ENCODE data around the gene RHNO1.

Gene RHNO1

DNA sequence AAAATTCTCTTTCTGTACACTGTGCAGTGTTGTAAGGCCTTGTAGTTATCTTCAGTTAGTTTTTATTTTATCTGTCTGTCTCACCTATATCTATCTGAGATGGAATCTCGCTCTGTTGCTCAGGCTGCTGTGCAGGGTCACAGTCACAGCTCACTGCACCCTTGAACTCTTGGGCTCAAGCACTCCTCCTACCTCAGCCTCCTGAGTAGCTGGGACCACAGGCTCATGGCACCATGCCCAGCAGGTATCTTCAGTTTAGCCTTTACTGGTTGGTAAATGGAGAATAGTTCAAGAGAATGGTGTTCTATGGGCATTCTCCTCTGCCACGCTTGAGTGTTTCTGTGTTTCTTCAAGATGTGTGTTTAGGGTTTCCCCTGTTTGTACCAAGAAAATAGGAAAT lies 27.2 kb downstream of the RHNO1 start:
- Histone ChIP-seq H3K9ac (ENCODE audit: low read length) (no peak overlapping the region), H3K27me3 (ENCODE audit: control insufficient read depth, insufficient read depth, low read length) (no peaks in the 10 kb centered on the region), H3K27ac (ENCODE audit: low read depth, low read length) (no peak overlapping the region), H3K4me1 (ENCODE audit: control insufficient read depth, insufficient read depth, low read length) (no peaks in the 10 kb centered on the region; the same call in 1 of the 2 replicates), H3K9me3 (ENCODE audit: control insufficient read depth, insufficient read depth, low read depth, low read length) (no peaks in the 10 kb centered on the region), H3K36me3 (ENCODE audit: control insufficient read depth, insufficient read depth, low read length) (no peaks in the 10 kb centered on the region), H3K4me3 (ENCODE audit: low read depth, low read length) (no peak overlapping the region)

DNA sequence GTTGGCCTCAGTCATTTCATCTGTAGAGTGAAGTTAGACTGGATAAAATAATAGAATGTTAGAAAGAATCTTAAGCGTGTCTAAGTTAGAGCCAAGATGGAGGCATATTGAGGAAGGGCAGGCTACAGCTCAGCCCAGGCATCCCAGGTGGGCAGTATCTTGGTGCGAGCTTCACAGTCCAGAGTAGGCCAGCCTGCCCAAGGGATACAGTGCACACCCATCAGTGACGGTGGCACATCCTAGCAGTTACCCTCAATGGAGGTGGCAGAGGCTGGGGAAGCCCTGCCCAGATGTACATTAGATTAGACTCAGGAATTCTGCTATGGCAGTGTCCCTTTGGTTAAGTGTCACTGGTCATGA lies 35.2 kb downstream of the RHNO1 start:
- H3K36me3 ChIP-seq (ENCODE audit: control insufficient read depth, insufficient read depth, low read length), result peaks cover 7% of the 10 kb centered on the region; the same call in 1 of the 2 replicates
- H3K9me3 ChIP-seq (ENCODE audit: control insufficient read depth, insufficient read depth, low read depth, low read length), result no peaks in the 10 kb centered on the region
- no peaks in the 10 kb centered on the region for H3K27me3 ChIP-seq (ENCODE audit: control insufficient read depth, insufficient read depth, low read length)
- no peak overlapping the region for H3K4me3 ChIP-seq (ENCODE audit: low read depth, low read length)
- H3K4me1 ChIP-seq (ENCODE audit: control insufficient read depth, insufficient read depth, low read length), result peaks cover 23% of the 10 kb centered on the region
- H3K9ac ChIP-seq (ENCODE audit: low read length), result peak overlapping the region; percentile 56
- H3K27ac ChIP-seq (ENCODE audit: low read depth, low read length), result peak overlapping the region; percentile 79

DNA sequence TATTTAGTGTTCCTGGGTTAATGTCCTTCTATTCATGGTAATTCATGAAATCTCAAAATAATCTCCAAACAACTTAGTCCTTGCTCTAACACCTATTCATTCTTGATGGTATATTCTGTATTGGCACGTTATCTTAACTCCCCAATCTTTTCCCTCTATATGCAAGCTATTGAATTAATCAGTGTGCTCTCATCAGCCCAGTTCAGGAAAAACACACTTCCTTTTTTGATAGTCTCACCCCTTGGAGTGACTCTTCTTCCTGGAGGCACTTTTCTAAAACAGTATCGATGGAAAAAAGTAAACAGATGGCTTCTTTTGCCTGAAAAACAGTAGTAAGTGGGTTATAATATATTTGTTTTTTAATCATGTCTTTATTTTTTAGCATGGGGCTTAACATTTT lies 42.2 kb downstream of the RHNO1 start:
- Histone ChIP-seq H3K27me3 (ENCODE audit: control insufficient read depth, insufficient read depth, low read length) (no peaks in the 10 kb centered on the region), H3K27ac (ENCODE audit: low read depth, low read length) (no peak overlapping the region), H3K36me3 (ENCODE audit: control insufficient read depth, insufficient read depth, low read length) (peaks cover 28% of the 10 kb centered on the region), H3K9me3 (ENCODE audit: control insufficient read depth, insufficient read depth, low read depth, low read length) (no peaks in the 10 kb centered on the region), H3K4me1 (ENCODE audit: control insufficient read depth, insufficient read depth, low read length) (peaks cover 13% of the 10 kb centered on the region), H3K9ac (ENCODE audit: low read length) (no peak overlapping the region), H3K4me3 (ENCODE audit: low read depth, low read length) (no peak overlapping the region)

DNA sequence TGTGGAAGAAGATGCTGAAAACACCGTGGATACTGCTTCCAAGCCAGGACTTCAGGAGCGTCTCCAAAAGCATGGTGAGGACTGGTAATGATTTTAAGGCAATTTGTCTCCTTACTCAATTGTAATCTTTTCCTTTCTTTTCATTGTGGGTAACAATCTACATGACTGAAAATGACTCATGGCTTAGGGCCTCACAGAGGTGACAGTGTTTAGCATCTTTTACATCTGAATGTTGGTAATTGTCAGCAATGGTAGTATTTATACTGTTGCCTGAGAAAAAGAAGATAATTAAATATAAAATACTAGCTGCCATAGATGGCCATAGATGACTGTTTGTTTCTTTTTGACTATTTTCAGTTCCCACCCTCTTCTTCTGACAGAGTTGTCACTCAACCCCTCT lies 45.3 kb downstream of the RHNO1 start:
- H3K27me3 ChIP-seq (ENCODE audit: control insufficient read depth, insufficient read depth, low read length), result no peaks in the 10 kb centered on the region
- no peak overlapping the region for H3K4me3 ChIP-seq (ENCODE audit: low read depth, low read length)
- H3K9me3 ChIP-seq (ENCODE audit: control insufficient read depth, insufficient read depth, low read depth, low read length), result no peaks in the 10 kb centered on the region
- H3K9ac ChIP-seq (ENCODE audit: low read length), result peak overlapping the region; percentile 34
- H3K27ac ChIP-seq (ENCODE audit: low read depth, low read length), result peak overlapping the region; percentile 83
- peaks cover 13% of the 10 kb centered on the region for H3K4me1 ChIP-seq (ENCODE audit: control insufficient read depth, insufficient read depth, low read length)
- peaks cover 31% of the 10 kb centered on the region for H3K36me3 ChIP-seq (ENCODE audit: control insufficient read depth, insufficient read depth, low read length)

DNA sequence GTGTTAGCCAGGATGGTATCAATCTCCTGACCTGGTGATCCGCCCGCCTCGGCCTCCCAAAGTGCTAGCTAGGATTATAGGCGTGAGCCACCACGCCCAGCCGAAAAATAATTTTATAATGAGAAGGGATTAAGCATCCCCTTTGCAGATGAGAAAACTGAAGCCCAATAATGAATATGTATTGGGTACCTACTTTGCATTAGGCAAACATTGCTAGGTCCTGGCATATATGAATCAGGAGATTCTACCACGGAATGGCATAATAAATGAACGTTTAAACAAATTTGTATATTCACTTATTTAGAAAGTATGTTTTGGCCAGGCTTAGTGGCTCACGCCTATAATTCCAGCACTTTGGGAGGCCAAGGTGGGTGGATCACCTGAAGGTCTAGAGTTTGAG lies 46.0 kb downstream of the RHNO1 start:
- Histone ChIP-seq H3K27me3 (ENCODE audit: control insufficient read depth, insufficient read depth, low read length) (no peaks in the 10 kb centered on the region), H3K9ac (ENCODE audit: low read length) (no peak overlapping the region), H3K4me3 (ENCODE audit: low read depth, low read length) (no peak overlapping the region), H3K9me3 (ENCODE audit: control insufficient read depth, insufficient read depth, low read depth, low read length) (no peaks in the 10 kb centered on the region), H3K36me3 (ENCODE audit: control insufficient read depth, insufficient read depth, low read length) (peaks cover 31% of the 10 kb centered on the region), H3K4me1 (ENCODE audit: control insufficient read depth, insufficient read depth, low read length) (peaks cover 13% of the 10 kb centered on the region), H3K27ac (ENCODE audit: low read depth, low read length) (no peak overlapping the region)

DNA sequence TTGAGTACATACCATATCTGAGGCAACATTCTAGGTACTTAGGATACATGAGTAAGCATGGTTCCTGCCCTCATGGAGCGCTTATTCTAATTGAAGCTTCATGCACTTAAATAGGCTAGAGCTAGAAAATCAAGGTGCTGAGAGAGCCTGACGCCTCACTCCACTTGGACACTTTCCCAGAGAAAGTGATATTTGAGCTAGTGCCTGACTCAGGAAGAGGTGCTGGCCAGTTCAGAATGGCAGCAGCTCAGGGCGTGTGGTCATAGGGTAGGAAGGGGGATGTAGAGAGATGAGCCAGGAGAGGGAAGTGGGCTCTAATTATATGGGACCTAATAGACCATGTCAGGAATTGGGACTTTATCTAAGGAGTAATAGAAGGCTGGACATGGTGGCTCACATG lies 47.0 kb downstream of the RHNO1 start:
- Histone ChIP-seq H3K9me3 (ENCODE audit: control insufficient read depth, insufficient read depth, low read depth, low read length) (no peaks in the 10 kb centered on the region), H3K27me3 (ENCODE audit: control insufficient read depth, insufficient read depth, low read length) (no peaks in the 10 kb centered on the region), H3K36me3 (ENCODE audit: control insufficient read depth, insufficient read depth, low read length) (peaks cover 31% of the 10 kb centered on the region), H3K4me3 (ENCODE audit: low read depth, low read length) (no peak overlapping the region), H3K27ac (ENCODE audit: low read depth, low read length) (no peak overlapping the region), H3K4me1 (ENCODE audit: control insufficient read depth, insufficient read depth, low read length) (peaks cover 13% of the 10 kb centered on the region), H3K9ac (ENCODE audit: low read length) (no peak overlapping the region)

- Histone ChIP-seq H3K36me3 (ENCODE audit: control insufficient read depth, insufficient read depth, low read length) (peaks cover 29% of the 10 kb centered on the region), H3K27me3 (ENCODE audit: control insufficient read depth, insufficient read depth, low read length) (no peaks in the 10 kb centered on the region), H3K27ac (ENCODE audit: low read depth, low read length) (no peak overlapping the region), H3K4me3 (ENCODE audit: low read depth, low read length) (no peak overlapping the region), H3K9me3 (ENCODE audit: control insufficient read depth, insufficient read depth, low read depth, low read length) (no peaks in the 10 kb centered on the region), H3K4me1 (ENCODE audit: control insufficient read depth, insufficient read depth, low read length) (peaks cover 13% of the 10 kb centered on the region), H3K9ac (ENCODE audit: low read length) (no peak overlapping the region)
Measured at GRCh38 chr12:2925322-2925995, 48.4 kb downstream of the RHNO1 start.

DNA sequence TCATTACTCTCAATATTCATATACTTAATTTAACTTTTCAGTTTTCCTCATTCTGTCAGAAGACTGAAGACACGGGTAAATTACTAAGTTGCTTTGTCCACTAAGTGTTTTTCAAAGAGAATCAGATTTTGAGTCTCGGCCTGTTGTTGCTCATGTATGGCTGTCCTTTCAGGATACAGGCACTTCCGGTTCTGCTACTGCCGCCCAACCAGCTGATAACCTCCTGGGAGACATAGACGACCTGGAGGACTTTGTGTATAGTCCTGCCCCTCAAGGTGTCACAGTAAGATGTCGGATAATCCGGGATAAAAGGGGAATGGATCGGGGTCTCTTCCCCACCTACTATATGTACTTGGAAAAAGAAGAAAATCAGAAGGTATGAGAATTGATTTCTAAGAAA lies 53.8 kb downstream of the RHNO1 start:
- peaks cover 49% of the 10 kb centered on the region for H3K36me3 ChIP-seq (ENCODE audit: control insufficient read depth, insufficient read depth, low read length)
- no peaks in the 10 kb centered on the region for H3K9me3 ChIP-seq (ENCODE audit: control insufficient read depth, insufficient read depth, low read depth, low read length)
- H3K27ac ChIP-seq (ENCODE audit: low read depth, low read length), result no peak overlapping the region
- H3K4me3 ChIP-seq (ENCODE audit: low read depth, low read length), result no peak overlapping the region
- no peaks in the 10 kb centered on the region for H3K4me1 ChIP-seq (ENCODE audit: control insufficient read depth, insufficient read depth, low read length)
- H3K9ac ChIP-seq (ENCODE audit: low read length), result no peak overlapping the region
- H3K27me3 ChIP-seq (ENCODE audit: control insufficient read depth, insufficient read depth, low read length), result no peaks in the 10 kb centered on the region

DNA sequence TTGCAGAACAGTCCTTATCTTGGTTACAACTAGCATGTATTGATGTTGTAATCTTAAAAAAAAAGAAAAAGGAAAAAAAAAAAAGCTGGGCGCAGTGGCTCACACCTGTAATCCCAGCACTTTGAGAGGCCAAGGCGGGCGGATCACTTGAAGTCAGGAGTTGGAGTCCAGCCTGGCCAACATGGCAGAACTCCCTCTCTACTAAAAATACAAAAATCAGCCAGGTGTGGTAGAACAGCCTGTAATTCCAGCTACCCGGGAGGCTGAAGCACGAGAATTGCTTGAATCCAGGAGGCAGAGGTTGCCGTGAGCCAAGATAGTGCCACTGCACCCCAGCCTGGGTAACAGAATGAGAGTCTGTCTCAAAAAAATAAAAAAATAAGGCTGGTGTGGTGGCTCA lies 56.6 kb downstream of the RHNO1 start:
- Histone ChIP-seq H3K27ac (ENCODE audit: low read depth, low read length) (no peak overlapping the region), H3K9me3 (ENCODE audit: control insufficient read depth, insufficient read depth, low read depth, low read length) (no peaks in the 10 kb centered on the region), H3K4me1 (ENCODE audit: control insufficient read depth, insufficient read depth, low read length) (no peaks in the 10 kb centered on the region), H3K9ac (ENCODE audit: low read length) (no peak overlapping the region), H3K27me3 (ENCODE audit: control insufficient read depth, insufficient read depth, low read length) (no peaks in the 10 kb centered on the region), H3K4me3 (ENCODE audit: low read depth, low read length) (no peak overlapping the region), H3K36me3 (ENCODE audit: control insufficient read depth, insufficient read depth, low read length) (peaks cover 61% of the 10 kb centered on the region)

DNA sequence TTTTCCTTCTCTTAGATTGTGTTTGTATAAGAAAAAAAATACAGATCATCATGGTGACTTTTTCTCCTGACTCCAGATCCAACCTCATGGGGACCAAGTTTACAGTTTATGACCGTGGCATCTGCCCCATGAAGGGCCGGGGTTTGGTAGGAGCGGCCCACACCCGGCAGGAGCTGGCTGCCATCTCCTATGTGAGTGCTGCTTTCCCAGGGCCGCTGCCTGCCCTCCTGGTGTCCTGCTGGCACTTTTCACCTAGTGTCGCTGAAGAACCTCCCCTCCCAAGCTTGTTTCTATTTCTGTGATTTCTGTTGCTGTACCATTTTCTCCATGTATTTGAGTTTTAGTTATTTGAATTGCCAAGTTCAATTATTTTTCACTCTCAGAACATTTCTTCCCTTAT lies 57.3 kb downstream of the RHNO1 start:
- Histone ChIP-seq H3K27me3 (ENCODE audit: control insufficient read depth, insufficient read depth, low read length) (no peaks in the 10 kb centered on the region), H3K9me3 (ENCODE audit: control insufficient read depth, insufficient read depth, low read depth, low read length) (no peaks in the 10 kb centered on the region), H3K36me3 (ENCODE audit: control insufficient read depth, insufficient read depth, low read length) (peaks cover 69% of the 10 kb centered on the region), H3K4me1 (ENCODE audit: control insufficient read depth, insufficient read depth, low read length) (no peaks in the 10 kb centered on the region), H3K27ac (ENCODE audit: low read depth, low read length) (no peak overlapping the region), H3K4me3 (ENCODE audit: low read depth, low read length) (no peak overlapping the region), H3K9ac (ENCODE audit: low read length) (no peak overlapping the region)

- Histone ChIP-seq H3K36me3 (ENCODE audit: control insufficient read depth, insufficient read depth, low read length) (peaks cover 76% of the 10 kb centered on the region), H3K9me3 (ENCODE audit: control insufficient read depth, insufficient read depth, low read depth, low read length) (no peaks in the 10 kb centered on the region), H3K27ac (ENCODE audit: low read depth, low read length) (no peak overlapping the region), H3K4me1 (ENCODE audit: control insufficient read depth, insufficient read depth, low read length) (no peaks in the 10 kb centered on the region), H3K27me3 (ENCODE audit: control insufficient read depth, insufficient read depth, low read length) (no peaks in the 10 kb centered on the region), H3K4me3 (ENCODE audit: low read depth, low read length) (no peak overlapping the region), H3K9ac (ENCODE audit: low read length) (no peak overlapping the region)
Measured at GRCh38 chr12:2936301-2936700, 59.3 kb downstream of the RHNO1 start.

GRCh38 chr12:2937500-2937899 lies 60.5 kb downstream of the RHNO1 start:
- 0 out of 2 replicates have a peak overlapping the region, but pooled peaks have one; percentile 18 for H3K27ac ChIP-seq (ENCODE audit: low read depth, low read length)
- no peak overlapping the region for H3K9ac ChIP-seq (ENCODE audit: low read length)
- no peaks in the 10 kb centered on the region for H3K9me3 ChIP-seq (ENCODE audit: control insufficient read depth, insufficient read depth, low read depth, low read length)
- no peaks in the 10 kb centered on the region for H3K4me1 ChIP-seq (ENCODE audit: control insufficient read depth, insufficient read depth, low read length)
- H3K4me3 ChIP-seq (ENCODE audit: low read depth, low read length), result no peak overlapping the region
- no peaks in the 10 kb centered on the region for H3K27me3 ChIP-seq (ENCODE audit: control insufficient read depth, insufficient read depth, low read length)
- peaks cover 70% of the 10 kb centered on the region for H3K36me3 ChIP-seq (ENCODE audit: control insufficient read depth, insufficient read depth, low read length)

Measured in HUES6 (cell line).